GM21825 (cell line): ENCODE measurements around the gene TRAPPC2L.

Source experiments
- ATAC-seq: cut with Tn5 transposase; IDR thresholded peaks from one replicate; pipeline ENCODE4 v1.9.1; 2021; ENCODE audit warnings: mild to moderate bottlenecking, moderate library complexity; ENCODE audit not compliant: unreplicated experiment

TRAPPC2L gene

DNA sequence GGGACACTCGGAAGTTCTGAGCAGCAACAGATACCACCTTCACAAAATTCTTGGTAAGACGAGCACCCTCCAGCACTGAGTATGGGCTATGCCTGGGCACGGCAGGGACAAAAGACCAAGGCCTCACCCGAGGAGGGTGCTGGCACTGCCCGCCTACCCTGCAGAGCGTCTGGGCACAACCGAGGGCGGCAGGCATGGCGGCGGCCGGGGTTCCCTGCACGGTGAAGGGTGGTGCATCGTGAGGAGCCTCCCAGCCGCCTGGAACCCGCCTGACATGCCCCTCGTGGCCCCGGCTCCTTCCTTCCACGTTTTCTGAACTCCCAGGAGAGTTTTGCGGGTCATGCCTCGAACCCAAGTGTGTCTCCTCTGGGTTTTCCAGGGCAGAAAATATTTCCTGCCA is 19.1 kb upstream of the TRAPPC2L start:
- no peak for ATAC-seq

DNA sequence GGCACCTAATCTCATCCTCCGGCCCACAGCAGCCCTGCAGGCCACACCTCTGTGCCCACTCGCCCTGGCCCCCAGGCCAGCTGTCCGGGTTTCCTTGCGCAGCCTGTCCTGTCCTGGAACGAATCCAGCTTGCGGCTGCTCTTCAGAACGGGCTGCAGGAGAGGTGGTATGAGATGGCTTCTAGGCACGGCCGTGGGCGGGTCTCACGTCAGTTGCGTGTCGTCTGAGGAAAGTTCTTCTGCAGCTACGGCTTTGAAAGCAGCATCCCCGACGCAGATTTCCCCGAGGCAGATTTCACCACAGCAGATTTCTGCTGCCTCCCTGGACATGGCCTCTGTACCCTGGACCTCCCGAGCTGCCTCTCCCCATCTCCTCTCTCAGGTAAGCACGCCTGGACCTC is 18.4 kb upstream of the TRAPPC2L start:
- ATAC-seq, result no peak

DNA sequence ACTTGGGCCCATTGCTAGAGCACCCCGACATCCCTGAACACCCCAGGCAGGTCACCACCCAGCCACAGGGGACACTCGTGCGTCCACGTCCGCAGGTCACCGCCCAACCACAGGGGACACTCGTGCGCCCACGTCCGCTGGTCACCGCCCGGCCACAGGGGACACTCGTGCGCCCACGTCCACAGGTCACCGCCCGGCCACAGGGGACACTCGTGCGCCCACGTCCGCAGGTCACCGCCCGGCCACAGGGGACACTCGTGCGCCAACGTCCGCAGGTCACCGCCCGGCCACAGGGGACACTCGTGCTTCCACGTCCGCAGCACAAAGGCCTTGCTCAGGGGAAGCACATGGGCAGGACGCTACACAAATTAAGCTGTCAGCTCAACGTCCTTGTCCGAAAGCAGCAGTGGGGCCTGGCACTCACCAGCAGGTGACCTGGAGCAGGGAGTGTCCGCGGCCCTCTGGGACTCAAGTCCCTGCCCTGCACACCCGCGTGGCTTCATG is 17.8 kb upstream of the TRAPPC2L start:
- ATAC-seq, result no peak

DNA sequence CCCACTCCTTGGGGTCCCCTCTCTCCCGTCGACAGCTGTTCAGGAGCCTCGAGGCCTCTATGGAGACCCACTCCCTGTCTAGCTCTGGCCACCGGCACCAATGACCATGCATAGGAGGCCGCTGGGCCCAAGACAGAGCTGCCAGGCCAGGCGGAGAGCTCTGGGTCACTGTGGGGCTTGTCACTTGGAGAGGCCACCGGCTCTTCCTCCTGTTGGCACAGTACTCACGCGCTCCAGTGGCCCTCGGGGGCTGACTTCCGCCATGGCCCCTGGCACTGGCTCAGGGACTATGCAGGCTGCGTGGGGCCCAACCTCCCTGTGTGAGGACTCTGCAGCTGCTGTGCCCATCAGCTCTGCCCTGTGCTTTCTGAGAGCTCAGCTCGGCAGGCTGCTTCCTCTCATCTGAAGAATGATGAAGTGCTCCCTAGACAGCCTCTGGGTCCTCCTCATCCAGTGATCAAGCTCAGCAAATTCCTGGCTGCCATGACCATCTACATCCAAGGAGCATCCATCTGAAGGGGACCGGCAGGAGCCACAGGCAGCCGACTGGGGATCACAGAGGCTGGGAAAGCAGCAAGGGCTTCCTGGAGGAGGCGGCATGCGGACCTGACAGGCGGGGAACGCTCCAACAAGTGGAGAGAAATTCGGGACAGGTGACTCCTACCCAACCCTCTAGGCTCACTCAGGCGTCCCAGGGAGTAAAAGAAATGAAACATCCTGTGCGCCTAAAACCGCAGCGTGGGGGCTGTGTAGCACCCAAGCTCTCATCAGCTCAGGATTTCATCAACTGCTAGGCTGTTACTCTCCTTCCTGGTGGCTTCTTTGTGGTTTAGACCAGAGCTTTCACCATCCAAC is 17.0 kb upstream of the TRAPPC2L start:
- ATAC-seq, result no peak

DNA sequence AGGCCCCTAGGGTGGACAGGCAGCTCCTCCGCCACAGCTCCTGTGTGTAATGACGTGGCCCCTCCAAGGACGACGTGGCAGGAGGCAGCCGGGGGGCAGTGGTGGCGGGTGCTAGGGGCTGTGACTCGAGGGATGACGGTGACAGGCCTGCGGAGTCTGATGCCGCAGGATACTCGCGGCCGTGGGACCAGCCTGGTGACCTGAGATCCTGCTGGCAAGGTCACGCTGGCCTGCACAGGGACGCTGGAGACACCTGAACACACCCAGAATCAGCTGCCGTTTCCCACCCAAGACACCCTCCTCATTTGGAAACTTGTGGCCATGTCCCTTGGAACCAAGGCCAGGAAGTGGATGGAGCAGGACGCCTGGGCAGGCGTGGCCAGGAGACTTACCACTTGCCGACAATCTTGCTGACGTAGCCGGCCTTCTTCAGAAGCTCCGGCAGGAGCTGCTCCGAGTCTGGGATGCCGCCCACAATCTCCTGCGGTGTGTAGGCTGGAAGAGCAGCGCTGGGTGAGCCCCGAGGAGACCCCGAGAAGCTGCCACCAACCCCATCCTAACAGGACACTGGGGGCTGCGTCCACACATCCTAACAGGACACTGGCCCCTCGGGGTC is 16.2 kb upstream of the TRAPPC2L start:
- no peak for ATAC-seq

DNA sequence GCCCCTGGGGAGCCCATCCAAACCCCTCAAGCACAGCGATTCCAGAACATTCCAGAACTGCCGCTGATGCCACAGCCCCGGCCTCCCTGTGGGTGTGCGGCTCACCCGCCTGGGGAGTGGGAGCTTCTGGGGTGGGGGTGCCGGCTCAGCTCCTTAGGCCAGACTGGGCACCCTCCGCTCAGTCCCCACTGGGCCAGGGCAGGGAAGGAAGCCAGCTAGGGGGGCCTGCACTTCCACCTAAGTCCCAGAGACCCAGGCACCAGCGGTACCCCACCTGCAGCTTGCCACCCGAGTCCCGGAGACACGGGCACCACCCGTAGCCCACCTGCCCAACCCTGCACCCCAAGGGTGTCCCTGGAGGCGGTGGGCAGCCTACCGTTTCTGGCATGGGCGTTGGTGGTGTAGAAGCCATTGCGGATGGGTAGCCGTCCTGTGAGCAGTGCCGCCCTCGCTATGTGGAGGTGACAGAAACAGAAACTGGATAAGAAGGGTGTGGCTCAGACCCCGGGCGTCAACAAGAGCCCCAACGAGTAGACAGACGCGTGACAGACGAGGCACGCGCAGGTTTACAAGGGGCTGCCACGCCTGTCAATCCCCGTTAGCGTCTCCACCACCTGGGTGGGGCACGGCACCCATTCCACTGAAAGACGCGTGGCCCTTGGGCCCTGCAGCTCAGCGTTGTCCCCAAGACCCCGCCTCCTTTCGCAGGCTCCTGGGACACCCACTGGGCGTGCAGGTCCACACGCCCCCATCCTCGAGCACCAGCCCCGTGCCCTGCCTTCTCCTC is 15.2 kb upstream of the TRAPPC2L start:
- no peak for ATAC-seq

DNA sequence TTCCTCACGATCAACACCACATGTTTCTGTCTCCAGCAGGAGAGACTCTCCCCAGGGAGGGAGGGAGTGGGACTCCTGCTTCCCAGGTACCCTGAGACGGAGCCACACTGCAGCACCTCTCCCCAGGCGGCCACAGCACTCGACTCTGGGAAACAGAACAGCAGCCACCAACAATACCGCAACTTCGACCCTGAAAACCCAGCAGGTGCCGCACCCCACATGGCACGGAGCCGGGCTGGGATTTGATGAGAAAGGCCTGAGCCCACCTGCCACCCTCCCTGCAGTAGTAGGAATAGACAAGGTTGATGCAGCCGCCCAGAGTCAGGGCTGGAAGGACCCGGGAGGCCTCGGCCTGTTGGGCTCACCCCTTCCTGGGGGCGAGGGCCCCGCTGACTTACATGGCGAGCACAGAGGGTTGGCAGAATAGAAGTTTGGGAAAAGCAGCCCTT is 14.6 kb upstream of the TRAPPC2L start:
- ATAC-seq, result no peak

DNA sequence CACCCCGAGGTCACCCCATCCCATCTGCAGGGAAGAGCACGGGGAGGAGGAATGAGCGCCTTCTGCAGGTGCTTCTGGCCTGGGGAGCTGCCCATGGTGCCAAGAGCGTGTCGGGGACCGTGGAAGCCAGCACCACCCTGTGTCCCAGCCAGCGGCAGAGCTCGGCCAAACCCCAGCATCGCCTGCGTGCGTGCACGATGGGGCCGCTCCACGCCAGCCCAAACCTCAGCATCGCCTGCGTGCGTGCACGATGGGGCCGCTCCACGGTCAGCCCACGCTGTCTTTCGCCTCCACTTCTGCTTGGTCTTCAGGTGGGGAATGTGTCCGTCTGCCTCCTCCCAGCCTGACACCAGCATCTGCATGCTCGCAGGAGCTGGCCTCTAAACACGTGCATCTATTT is 14.1 kb upstream of the TRAPPC2L start:
- no peak for ATAC-seq

DNA sequence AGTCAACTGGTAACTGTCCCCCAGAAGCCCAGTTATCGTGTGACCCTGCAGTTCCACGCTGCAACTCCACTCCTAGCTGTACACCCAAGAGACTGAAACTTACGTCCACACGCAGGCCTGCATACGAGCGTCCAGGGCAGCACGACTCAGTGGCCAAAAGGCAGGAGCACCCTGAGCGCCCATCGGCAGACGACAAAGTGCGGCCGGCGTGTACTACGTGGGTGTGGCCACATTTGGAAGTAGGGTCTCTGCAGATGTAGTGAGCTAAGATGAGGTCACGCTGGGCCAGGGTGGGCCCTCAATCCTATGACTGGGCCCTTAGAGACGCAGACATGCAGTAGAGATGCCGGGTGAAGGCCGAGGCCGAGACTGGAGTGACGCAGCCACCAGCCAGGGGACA is 13.7 kb upstream of the TRAPPC2L start:
- no peak for ATAC-seq

DNA sequence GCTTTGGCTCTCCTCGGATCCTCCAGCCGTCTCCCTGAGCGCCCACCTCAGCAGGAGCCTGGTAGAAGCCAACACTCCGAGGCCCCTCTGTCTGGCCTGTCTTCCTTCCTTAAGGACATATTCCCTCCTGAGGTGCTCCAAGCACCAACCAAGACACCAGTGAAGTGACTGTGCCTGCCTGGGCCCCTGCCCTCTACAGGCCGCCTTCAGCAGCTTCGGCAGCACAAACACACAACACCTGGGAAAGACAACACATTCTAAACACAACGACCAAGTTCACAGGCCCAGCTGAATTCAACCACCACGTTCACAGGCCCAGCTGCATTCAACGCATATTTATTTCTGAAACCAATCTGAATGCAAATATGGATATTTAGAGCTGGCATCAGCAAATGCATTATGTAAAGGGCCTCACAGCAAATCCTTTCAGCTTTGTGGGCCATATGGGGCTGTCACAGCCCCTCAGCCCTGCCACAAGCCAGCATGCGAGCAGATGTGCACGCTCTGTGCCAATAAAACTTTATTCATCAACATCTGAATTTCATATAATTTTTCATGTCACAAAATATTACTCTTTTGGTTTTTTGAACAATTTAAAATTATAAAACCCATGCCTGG is 12.4 kb upstream of the TRAPPC2L start:
- no peak for ATAC-seq

DNA sequence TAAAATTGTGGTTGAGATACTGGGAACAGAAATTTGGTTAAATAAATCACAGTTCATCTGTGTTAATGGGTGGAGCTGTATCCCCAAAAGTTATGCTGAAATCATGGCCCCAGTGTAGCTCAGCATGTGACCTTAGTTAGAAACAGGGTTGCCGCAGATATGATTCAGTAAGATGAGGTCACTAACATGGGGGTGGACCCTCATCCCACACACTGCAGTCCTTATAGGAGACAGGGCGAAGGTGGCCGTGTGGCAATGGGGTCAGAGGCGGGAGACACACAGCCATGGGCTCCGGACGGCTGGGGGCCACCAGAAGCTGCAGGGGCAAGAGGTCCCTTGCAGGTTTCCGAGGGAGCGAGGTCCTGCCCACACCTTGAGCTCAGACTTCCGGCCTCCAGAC is 10.8 kb upstream of the TRAPPC2L start:
- ATAC-seq, result no peak

DNA sequence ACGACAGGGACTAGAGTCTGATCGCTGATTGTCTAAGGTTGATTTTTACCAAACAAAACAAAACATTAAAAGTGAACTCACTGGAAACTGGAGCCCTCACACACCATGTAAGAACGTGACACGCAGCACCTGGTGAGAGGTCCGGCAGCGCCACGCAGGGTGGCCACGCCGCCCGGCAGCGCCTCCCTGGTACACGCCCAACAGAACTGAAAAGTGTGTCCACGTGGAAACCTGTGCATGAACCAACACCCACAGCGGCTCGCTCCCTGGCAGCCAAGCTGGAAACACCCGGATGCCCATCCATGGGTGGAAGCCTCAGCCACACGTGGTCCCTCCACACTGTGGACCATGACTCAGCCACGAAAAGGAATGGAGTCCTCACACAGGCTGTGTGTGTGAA is 9.3 kb upstream of the TRAPPC2L start:
- no peak for ATAC-seq

DNA sequence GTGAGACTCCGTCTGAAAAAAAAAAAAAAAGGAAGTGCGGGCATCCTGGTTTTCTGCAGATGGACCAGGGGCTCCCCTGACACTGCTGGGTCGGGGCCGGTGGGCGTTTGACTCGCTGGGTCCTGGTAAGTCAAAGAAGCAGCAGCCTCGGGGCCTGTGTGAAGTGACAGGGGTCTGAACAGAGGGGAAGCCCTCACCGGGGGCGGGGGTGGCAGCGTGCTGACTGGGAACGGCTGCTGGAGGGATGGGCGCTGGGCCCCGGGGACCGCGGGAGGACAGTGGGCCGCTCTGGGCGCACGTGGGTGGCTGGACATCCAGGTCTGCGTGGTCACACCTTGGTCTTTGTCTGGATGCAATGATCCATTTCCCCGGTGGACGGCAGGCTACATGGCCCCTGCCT is 8.4 kb upstream of the TRAPPC2L start:
- no peak for ATAC-seq

DNA sequence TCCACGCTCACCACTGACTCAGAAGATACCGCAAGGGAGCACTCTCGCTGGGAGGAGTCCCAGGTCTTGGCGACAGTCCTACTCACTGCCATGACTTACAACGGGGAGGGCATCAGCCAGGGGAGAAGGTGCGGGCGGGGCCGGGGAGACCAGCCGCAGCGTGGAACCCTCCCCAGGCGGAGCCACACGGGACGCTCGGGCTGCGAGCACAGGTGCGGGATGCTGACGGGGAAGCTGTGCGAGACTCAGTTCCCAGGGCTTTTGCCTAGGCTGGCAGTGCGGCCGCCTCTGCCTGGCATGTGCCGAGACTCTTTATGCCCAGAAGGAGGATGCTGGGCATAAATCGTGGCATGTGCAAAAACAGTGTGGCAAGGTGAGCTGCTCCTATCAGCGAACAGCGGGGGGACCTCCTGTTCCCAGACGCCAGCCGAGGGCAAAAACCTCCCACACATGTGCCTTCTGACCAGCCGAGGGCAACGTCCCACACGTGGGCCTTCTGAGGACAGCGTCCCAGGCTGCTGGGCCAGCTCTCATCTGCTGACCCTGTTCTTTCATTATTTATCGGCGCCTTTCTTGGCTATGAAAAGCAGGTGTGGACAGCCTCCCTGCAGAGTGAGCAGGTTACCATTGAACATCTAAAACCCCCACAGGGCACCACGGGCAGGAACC is 6.3 kb upstream of the TRAPPC2L start:
- ATAC-seq, result no peak

DNA sequence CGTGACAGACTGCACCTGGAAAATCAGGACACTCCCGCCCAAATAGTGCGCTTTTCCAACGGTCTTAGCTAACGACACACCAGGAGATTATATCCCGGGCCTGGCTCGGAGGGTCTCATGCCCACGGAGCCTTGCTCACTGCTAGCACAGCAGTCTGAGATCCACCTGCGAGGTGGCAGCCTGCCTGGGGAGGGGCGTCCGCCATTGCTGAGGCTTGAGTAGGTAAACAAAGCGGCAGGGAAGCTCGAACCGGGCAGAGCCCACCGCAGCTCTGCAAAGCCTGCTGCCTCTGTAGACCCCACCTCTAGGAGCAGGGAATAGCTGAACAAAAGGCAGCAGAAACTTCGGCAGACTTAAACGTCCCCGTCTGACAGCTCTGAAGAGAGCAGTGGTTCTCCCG is 5.3 kb upstream of the TRAPPC2L start:
- no peak for ATAC-seq

DNA sequence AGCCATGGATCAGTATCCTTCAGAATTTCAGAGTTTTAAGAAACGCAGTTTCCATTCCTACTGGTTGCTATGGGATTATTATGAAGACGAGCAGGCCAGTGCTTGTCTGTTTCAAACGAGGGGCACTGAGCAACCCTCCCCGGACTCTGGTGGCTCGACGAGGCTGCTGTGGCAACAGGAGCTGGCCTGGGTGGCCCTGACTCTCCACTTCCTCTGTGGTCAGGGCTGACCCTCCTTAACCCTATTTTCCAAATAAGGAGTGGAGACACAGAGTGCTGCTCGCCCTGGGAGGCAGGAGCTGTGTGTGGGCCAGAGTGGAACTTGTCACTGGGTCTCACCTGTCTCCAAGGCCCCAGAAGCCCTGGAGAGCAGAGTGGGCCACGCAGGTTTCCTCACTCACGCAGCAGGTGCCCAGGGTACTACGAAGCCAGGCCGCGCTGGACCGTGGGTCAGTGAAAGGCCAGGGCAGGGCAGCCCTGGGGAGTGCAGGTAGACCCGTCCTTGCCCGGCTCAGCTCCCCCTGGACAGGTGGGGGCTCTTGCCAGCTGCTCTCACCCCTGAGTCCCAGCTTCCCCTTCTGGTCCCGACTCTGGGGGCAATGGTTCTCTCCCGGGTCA is 3.5 kb upstream of the TRAPPC2L start:
- no peak for ATAC-seq

DNA sequence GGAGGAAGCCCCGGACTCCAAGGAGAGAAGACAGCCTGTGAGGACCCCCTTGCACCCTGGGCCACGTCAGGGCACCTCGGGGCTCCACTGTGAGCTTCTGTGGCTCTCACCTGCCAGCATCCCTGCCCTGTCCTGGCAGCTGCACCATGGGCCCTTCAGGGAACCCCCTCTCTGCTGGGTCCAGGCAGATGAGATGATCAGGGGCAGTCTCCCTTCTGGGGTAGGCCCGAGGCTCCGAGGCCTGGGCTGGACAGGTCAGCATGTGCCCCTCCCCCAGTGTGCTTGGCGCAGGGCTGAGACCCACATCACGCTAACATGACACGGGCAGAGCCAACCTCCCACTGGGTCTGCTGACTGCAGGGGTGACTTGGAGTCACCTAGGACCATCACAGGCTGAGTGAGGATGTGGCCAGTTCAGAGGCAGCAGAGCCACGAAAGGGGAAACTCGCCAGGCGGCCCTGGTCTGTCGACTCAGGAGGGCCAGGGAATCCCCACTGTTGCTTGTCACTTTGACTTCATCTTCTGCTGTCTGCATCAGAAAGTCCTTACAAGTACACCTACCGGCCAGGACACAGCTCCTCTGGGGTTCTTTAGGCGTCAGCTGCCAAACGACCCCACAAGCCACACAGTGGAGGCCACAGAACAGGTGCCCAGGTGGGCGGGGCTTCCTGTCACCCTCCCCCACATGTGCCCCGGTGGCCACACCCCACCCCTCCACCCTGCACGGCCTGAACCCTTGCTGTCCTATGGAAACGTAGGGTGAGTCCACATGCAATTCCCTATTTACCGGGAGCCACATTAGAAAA is 2.4 kb upstream of the TRAPPC2L start:
- no peak for ATAC-seq

DNA sequence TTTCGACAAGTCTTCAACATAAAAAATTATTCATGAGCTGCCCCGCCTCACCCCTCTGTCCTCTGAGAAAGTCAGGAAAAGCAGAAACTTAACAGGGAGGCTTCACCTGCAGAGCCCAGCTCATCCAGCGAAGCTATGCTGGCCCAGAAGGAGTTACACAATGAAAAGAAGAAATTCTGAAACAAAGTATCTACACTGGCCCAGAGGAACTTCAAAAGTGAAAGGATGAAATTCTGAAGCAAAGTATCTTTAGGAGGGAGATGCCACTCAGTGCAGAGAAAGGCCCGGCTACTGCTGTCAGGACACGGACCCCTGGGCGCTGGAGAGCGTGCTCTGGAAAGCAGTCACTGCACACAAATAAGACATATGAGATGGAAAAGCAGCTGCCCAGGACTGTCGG is 1.8 kb upstream of the TRAPPC2L start:
- ATAC-seq, result no peak

DNA sequence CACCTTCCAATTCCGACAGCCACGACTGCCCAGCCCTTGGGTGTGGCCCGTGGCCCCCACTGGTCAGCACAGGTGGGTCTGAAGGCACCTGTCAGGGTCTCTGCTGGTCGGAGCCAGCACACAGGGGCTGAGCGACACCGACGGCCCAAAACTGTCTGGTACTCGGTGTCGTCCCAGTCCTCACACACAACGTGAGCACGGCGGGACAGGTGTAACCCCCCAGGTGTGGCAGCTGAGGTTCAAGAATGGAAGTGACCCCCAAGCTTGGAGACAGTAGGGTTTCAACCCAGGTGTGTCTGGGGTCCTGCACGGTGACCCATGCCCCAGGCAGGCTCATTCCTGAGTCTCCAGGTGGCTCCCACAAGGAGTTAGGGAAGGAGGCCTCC is 1.2 kb upstream of the TRAPPC2L start:
- no peak for ATAC-seq
